ENCODE measurements around the gene MIP. TPM values are rescaled to one million over a fixed set of nuclear protein-coding genes. Genes with fewer than 3 reads are reported as not detected.

MIP gene
- total and polyA plus RNA-seq, 2 experiments from 2014 or later, result 0.29 TPM; not detected in 1

DNA sequence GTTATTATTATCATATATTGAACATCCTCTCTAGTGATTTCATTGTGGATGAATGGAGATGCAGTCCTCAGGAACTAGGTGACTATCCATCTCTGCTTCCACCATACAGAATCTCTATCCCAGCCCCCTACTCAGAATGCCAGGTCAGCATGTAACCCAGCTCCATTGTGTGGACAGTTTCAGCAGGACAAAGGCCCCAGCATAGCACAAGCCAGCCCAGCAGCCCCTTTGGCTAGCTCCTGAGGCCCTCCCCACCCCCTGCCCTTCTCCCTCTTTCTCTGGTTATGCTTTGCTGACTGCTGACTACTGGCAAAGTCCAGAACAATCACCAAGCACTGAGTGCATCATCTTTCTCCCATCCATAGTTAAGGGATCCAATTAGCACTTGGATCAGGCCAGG lies 8.1 kb upstream of the MIP start (continued):
- no peak for TF ChIP-seq EZH2phosphoT487 (IDR thresholded peaks at IDR 0.05; ENCODE audit: unreplicated experiment)
- TF ChIP-seq, protein P1, sequence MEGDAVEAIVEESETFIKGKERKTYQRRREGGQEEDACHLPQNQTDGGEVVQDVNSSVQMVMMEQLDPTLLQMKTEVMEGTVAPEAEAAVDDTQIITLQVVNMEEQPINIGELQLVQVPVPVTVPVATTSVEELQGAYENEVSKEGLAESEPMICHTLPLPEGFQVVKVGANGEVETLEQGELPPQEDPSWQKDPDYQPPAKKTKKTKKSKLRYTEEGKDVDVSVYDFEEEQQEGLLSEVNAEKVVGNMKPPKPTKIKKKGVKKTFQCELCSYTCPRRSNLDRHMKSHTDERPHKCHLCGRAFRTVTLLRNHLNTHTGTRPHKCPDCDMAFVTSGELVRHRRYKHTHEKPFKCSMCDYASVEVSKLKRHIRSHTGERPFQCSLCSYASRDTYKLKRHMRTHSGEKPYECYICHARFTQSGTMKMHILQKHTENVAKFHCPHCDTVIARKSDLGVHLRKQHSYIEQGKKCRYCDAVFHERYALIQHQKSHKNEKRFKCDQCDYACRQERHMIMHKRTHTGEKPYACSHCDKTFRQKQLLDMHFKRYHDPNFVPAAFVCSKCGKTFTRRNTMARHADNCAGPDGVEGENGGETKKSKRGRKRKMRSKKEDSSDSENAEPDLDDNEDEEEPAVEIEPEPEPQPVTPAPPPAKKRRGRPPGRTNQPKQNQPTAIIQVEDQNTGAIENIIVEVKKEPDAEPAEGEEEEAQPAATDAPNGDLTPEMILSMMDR (conservative IDR thresholded peaks at IDR 0.05; ENCODE audit: low read depth in 2 of 2), result no peak
- no peak for TF ChIP-seq CREB1 (CRISPR knock-in tag; IDR thresholded peaks at IDR 0.05; ENCODE audit: low read depth)

DNA sequence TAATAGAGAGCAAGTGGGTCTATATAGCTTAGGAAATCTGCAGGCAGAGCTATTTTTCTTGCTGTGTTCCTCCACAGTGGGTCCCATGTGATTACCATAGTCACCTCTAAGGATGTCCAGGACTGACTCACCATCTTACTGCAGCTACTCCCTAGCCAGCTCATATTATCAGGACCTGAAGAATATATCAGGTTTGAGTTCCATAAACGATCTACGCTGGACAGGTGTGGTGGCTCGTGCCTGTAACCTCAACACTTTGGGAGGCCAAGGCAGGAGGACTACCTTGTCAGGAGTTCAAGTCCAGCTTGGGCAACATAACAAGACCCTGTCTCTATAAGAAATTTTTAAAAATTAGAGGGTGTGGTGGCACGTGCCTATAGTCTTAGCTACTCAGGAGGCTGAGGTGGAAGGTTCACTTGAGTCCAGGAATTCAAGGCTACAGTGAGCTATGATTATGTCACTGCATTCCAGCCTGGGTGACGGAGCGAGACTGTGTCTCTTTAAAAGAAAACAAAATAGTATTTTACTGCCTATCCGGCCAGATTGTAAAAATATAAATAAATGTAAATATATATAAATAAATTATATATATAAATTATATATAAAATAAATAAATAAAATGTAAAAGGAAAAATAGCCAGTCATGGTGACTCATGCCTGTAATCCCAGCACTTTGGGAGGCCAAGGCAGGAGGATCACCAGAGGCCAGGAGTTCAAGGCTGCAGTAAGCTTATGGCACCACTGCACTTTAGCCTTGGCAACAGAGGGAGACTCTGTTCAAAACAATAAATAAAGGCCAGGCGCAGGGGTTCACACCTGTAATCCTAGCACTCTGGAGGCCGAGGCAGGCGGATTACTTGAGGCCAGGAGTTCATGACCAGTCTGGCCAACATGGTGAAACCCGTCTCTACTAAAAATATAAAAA lies 7.0 kb upstream of the MIP start:
- no peaks in the 10 kb centered on the region for H3K36me3 Mint-ChIP-seq (ENCODE audit: low read depth)
- H3K9me2 ChIP-seq (ENCODE audit: insufficient read depth), result no peaks in the 10 kb centered on the region
- peaks cover 13% of the 10 kb centered on the region for H3K4me1 ChIP-seq (ENCODE audit: insufficient read depth)
- no peak overlapping the region for H3K27ac Mint-ChIP-seq
- peaks cover 18% of the 10 kb centered on the region for H3K4me1 Mint-ChIP-seq
- no peaks in the 10 kb centered on the region for H4K20me1 ChIP-seq (replicated peaks; ENCODE audit: insufficient read depth)
- H3K27ac ChIP-seq (ENCODE audit: low read depth), result no peak overlapping the region
- peaks cover 8% of the 10 kb centered on the region; the same call in 1 of the 2 replicates for H3F3A ChIP-seq (replicated peaks; ENCODE audit: low read depth)
- ATAC-seq (no peak), DNase-seq (ENCODE audit: low spot score) (no peak)
- H2AFZ ChIP-seq, result no peak overlapping the region
- H3K4me3 Mint-ChIP-seq, result no peak overlapping the region
- H3K9me3 Mint-ChIP-seq, result no peaks in the 10 kb centered on the region
- no peaks in the 10 kb centered on the region for H3K36me3 ChIP-seq (ENCODE audit: insufficient read depth)
- peaks cover 4% of the 10 kb centered on the region for H3K27me3 Mint-ChIP-seq (ENCODE audit: insufficient read depth, low read depth, poor library complexity)
- TF ChIP-seq REST (IDR thresholded peaks at IDR 0.05; ENCODE audit: unreplicated experiment) (no peak), ZNF331 (CRISPR knock-in tag; IDR thresholded peaks at IDR 0.05; ENCODE audit: low read depth) (no peak), JUNB (IDR thresholded peaks at IDR 0.05; ENCODE audit: unreplicated experiment) (no peak), ZNF462 (CRISPR knock-in tag; IDR thresholded peaks at IDR 0.05) (no peak), EZH2 (IDR thresholded peaks at IDR 0.05; ENCODE audit: low read depth, unreplicated experiment) (no peak)
- TF ChIP-seq, protein P2, sequence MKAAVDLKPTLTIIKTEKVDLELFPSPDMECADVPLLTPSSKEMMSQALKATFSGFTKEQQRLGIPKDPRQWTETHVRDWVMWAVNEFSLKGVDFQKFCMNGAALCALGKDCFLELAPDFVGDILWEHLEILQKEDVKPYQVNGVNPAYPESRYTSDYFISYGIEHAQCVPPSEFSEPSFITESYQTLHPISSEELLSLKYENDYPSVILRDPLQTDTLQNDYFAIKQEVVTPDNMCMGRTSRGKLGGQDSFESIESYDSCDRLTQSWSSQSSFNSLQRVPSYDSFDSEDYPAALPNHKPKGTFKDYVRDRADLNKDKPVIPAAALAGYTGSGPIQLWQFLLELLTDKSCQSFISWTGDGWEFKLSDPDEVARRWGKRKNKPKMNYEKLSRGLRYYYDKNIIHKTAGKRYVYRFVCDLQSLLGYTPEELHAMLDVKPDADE (IDR thresholded peaks at IDR 0.05), result no peak
- no peak overlapping the region for H3K4me2 ChIP-seq
- H3K27me3 ChIP-seq (ENCODE audit: insufficient read depth), result no peaks in the 10 kb centered on the region
- H3K4me3 ChIP-seq, result no peak overlapping the region
- H3K79me2 ChIP-seq (replicated peaks; ENCODE audit: insufficient read depth), result no peaks in the 10 kb centered on the region

Data from GM23338 (cell line).